GOT3 (cell line): ENCODE measurements around the gene STAB1.

Experiments
- DNase-seq: peaks from one replicate; lab custom pipeline; 2025; ENCODE audit warnings: mixed read lengths; lab: John Stamatoyannopoulos, UW

STAB1 gene

GRCh38 chr3:52534281-52535183, 39.4 kb downstream of the STAB1 start:
- no peak for DNase-seq

DNA sequence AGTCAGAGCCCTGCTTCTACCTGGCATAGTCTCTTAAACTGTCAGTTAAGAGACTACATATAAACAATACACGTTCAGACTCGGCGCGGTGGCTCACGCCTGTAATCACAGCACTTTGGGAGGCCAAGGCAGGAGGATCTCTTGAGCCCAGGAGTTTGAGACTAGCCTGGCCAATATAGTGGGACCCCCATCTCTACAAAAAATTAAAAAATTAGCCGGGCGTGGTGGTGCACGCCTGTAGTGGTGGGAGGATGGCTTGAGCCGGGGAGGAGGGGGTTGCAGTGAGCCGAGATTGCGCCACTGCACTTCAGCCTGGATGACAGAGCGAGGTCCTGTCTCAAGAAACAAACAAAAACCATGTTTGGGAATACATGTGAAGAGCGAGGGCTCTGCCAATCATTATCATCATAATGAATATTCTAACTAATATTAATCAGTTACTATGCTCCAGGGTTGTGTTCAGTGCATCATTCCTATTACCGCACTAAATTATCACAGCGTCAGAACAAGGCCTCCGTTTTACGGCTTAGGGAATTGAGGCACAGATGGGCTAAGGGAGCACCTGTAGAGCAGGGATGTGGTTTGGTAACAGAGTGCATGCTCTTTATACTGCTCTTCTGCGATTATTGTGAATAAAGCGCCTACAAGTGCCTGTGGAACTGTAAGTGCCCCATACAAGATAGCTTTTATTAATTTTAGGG, 40.4 kb downstream of the STAB1 start:
- no peak for DNase-seq

DNA sequence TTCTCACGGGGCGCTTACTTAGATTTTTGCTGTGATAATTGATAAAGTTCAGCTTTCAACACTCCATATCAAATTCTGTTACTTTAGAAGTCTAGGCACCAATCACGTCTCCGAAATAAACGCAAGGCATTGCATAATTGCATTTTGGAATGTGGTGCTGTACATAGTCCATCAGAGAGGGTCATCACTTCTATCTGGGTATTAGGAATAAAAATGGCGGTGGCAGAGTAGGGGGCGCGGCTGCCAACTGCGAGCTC, 40.9 kb downstream of the STAB1 start:
- DNase-seq, result no peak

- peak; percentile 93 for DNase-seq
Observed at GRCh38 chr3:52536369-52537164, 41.4 kb downstream of the STAB1 start, which contains the start of gene UQCC5. UQCC5 (plus strand) TSS chr3:52536605; CDS start chr3:52536756, 151 bp downstream.

DNA sequence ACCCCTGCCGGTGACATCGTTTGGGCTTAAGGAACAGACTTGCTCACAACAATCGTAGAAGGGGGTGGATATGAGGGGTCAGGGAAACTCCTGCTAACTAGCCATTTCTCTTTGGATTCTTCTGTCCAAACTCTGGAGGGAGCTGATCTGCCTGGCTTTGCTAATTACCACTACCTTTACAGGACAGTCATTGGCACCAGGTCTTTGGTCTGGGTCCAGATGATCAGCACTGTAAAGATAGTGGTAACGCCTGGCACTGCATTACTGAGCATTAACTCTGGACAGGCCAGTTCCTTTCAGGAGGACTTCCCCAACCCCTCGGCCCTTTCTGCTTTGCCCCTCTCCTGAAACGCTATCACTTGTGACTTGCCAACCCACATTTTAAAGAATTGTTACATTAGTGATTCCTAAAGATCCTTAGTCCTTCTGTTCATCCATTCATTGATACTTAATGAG, 42.1 kb downstream of the STAB1 start:
- no peak for DNase-seq

- no peak for DNase-seq
Observed at GRCh38 chr3:52537726-52538421, 42.7 kb downstream of the STAB1 start.

DNA sequence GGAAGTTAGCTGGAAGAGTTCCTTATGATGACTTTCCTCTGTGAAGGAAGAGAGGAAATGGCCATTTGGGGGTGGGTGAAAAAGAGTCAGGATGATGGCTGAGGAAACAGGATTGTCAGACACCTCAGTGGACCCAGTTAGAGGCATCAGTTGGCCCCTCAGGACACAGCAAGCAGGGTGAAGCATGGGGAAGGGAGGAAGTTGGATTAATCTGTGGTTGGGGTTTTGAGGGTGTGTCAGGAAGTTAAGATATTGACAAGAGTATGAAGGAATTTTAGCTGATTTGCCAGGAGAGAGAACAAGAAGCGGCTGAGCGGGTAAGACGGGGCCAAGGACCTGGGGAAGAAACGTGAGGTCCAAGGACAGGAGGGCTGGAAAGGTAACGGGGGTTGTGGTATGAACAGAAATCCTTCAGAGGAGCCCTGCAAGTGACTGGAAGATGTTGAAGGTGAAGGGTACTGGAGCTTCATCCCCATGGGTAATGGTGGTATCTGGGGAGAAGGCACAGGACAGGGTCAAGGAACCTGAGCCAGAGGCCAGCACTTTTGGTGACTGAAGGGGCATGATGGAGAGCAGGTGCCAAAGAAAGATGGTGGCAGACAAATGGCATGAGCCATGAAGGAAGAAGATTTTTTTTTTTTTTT, 44.0 kb downstream of the STAB1 start:
- no peak for DNase-seq

DNA sequence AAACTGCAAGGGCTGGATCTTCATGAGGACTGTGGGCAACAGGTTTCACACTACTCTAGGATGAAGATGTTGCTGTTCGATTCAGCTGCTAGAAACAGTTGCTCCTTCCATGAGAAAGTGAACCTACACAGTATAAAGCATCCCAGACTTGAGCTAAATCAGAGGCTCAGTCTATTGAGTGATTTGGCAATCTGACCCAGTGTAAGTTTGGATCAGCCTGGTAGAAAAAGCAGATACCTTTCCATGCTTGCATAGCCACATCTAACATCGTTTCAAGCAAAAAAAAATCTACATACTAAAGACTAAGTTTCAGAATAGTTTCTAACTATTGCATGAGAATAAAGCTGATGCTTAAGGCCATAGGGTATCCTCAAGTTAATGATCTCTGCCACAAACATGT, 45.9 kb downstream of the STAB1 start:
- no peak for DNase-seq

- DNase-seq, result no peak
Observed at GRCh38 chr3:52544937-52545336, 49.8 kb downstream of the STAB1 start.

GRCh38 chr3:52546111-52546901, 51.2 kb downstream of the STAB1 start:
- DNase-seq, result no peak

- DNase-seq, result no peak
Observed at GRCh38 chr3:52547143-52547542, 52.0 kb downstream of the STAB1 start.

DNA sequence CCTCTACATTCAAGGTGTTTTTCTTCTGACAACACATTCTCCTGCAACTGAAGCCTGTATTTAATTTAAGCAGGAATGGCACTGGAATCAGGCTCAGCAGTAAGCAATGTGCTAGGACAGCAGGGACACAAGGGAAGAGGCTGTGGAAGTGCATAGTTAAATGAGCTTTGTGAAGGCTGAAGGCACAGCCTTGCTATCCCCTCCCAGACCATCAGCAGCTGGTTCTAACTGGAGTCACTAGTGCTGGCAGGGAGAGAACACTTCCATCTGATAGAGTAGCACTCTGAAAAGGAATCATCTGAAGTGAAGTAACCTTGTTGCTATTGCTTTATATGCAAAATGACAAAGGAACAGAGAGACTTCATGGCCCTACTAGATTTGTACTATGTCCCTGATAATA, 56.0 kb downstream of the STAB1 start:
- DNase-seq, result no peak

GRCh38 chr3:52552089-52552488, 57.0 kb downstream of the STAB1 start:
- DNase-seq, result no peak

DNA sequence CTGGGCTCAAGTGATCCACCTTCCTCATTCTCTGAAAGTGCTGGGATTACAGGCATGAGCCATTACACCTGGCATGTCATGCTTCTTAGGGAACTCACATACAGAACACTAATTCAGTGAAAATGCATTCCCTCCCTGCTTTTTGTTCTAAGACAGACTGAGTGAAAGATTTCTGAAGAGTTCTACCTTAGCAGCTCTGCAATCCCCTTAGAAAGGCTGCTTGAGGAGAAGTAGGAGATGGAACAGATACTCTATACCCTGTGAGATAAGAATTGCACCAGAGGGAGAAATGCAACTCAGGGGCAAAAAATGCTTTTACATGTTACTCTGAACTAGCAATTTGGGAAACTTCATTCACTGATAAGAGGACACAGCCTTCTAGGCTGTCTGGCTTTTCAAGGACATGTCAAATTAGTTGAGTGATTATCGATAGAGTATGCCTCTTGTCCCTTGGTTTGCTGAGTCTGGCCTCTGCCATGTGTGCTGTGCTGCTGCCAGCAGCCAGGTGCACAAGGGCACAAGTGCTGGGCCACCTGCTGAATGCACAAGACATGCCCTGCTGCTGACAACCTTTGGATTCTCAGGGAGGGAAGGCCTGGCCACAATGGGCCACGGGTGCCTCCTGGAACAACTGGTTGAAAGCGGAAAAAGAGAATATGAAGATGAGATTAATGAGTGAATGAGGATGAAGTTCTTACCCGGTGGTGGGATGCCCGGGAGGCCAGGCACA, 59.1 kb downstream of the STAB1 start:
- no peak for DNase-seq

DNA sequence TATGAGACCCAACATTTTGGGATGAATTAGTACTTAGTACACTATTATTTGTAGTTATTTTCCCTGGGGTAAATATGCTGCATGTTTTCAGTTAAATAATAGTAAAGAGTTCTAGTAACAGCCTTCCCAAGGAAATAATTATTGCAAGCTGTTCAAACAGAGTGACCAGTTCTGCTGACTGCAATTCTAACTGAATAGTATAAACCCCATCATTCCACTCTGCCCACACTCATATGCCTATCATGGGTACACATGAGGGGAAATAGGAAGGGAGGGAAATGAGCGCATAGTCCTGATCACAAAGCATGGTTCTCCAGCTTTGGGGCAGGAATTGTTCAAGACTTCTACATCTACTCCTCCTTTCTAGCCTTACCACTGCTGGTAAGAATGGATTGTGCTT, 59.9 kb downstream of the STAB1 start:
- no peak for DNase-seq

DNA sequence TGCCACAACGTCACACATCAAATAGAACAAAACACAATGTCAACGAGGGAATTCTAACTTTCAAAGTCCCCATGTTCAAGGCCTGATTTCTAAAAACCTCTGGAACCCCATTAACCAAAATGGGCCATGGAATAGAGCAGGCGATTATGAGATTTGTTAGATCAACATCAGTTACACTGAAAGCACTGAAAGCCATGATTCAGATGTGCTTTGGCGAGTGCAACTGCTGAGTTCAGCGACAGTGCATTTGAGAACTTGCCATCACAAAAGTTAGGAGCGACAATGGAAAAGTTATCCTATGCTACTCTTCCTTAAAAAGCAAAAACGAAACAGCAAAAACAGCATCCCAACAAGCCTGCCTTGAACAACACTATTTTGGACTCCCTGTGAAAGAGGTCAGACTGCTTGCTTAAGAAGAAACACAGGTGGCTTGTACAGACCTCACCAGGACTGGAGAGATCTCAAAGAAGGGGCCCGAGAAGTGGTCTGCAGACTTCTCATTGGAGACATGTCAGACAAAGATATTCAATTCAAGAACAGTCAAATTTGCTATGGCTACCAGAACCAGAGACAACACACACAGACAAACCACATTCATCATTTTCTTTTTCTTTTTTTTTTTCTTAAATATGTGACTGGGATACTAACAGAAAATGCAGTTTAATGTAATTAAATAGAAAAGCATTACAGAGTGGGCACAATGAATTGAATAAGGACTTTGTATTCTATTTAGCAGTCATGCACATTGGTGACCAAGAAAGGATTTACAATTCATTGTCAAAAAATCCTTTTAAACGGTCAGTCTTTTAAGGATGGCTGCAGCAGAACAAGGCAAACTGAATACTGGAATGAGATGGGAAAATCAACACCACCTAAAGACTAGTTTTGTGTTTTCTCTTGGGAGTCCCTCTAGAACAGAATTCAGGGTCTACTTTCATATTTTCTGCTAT, 62.1 kb downstream of the STAB1 start:
- DNase-seq, result no peak

- no peak for DNase-seq
Observed at GRCh38 chr3:52558436-52558835, 63.3 kb downstream of the STAB1 start.

DNA sequence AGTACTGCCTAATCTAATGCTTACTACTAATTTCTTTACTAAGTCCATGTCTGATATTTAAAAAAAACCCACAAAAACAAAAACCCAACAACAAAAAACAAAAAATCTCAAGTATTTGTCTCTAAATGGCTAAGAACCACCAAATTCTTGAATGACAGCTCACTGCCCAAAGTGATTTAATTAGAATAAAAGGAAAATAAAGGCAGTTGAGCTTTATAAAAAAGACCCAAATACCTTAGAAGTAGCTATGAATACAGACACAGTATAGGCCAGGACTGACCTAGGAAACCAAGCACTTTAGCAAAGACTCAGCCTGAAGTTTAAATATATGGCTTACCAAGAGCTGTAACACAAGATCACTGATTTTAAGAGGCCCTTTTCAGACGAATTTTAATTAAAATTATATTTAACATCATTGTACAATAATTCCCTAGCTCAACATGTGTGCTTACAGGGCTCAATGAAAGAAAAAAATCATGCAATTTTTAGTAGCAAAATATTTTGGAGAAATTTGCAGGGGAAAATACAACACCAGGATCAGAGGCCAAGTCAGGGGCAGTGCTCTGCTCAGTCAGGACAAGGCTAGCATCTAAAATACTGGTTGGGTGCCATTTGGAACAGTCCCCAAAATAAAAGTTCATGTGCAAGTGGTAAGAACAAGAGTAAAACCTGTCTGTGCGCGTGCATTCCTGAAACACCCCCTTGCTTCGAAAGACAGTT, 66.0 kb downstream of the STAB1 start:
- DNase-seq, result no peak
